ENCODE results near the gene SLC36A3.
"Not testable (repeated sequence)": the region's sequence is repeated elsewhere in the genome, so short reads cannot be mapped to it uniquely, and the experiment has no call there.

Gene SLC36A3

DNA sequence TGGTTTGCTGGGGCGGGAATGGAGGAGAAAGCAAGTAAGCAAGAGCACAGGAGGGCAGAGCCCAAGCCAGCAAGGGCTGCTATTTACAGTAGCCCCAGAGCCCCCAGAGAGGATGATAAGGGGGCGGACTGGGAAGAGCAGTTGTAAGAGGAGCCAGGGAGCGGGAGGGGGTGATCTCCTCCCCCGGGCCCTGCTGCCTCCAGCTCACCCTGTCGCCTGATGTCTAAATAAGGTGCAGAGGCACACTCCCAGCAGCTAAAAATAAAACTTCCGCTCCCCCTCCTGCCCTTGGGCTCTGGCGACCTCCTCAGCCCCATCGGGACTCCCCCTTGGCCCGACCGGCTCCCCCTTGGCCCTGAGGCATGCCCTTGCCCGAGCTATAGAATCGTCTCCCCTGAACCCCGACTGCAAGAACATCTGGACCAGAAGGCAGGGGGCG, 65.2 kb downstream of the SLC36A3 start:
- DNase-seq (ENCODE audit: low spot score) = no peak

DNA sequence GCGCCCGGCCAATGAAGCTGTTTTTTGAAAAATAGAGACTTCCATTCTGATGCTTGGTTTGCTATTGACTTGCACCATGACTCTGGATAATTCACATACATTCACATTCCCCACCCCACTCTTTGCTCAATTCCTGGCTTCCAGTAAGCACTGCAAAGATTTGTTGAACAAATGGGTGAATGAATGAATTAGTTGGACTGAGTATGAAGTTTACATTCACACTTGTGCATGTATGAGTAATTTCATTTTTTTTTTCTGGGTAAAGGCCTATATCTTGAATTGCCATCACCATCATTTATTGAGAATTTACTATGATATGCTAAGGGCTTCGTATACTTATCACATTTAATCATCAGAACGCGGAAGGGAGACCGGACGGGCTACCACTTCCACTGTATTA, 65.9 kb downstream of the SLC36A3 start:
- no peak for DNase-seq (ENCODE audit: low spot score)

DNA sequence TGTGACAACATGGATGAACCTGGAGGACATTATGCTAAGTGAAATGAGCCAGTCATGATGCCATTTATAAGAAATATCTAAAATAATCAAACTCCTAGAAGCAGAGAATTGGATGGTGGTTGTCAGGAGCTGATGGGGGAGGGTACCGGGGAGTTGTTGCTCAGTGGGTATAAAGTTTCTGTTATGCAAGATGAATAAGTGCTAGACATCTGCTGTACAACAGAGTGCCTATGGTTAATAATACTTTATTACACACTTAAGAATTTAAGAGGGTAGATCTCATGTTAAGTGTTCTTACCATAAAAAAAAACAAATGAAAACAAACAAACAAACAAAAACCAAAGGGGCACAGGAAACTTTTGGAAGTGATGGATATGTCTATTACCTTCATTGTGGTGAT, 66.7 kb downstream of the SLC36A3 start:
- DNase-seq (ENCODE audit: low spot score) = no peak

- DNase-seq (ENCODE audit: low spot score) = not testable (repeated sequence)
Observed at GRCh38 chr5:151235239-151235571, 68.4 kb downstream of the SLC36A3 start.

DNA sequence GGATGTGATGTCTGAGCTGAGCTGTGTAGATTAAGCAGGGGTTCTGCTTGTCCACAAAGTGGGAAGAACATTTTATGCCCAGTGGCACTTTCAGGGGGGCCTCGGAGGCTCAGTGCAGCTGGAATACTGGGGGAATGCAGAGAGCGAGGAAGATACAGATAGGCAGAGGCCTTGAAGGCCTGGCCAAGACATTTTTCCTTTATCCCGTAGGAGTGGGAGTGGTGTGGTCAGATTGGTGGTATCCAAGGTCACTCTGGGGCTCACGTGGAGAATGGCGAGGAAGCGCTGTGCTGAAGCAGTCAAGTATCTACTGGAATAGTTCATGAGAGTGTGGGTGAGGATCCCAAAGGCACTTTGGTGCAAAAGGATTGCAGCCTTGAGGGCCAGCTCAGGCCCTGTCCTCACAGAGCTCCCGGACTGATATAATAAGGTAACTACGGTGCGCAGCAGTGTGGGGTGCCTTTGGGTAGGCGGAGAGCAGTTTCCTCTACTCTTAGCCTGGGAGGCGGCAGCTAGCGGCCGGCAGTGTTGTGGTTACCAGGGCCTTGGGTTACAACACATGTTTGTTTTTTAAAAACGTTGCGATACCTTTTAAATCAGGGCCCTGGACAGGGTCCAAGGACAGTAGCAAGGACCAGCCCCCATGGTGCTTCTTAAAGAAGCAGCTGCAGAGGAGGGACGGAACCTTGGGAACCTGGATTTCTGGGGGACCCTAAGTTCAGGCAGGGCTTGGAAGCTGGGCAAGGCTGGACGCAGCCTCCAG, 68.9 kb downstream of the SLC36A3 start:
- DNase-seq (ENCODE audit: low spot score) = peak; percentile 41

DNA sequence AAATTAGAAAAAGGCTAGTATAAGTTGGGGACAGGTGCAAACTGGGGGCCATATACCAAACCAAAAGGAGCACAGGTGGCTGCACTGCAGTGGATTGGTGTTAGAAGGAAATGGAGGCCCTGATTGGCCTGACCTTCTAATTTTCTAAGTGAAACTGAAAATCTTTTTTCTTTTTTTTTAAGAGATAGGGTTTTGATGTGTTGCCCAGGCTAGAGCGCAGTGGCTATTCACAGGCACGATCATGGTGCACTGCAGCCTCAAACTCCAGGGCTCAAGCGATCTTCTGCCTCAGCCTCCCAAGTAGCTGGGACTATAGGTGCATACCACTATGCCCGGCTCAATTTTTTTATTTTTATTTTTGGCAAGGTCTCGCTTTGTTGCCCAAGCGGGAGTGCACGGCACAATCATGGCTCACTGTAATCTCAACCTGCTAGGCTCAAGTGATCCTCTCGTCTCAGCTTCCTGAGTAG, 69.9 kb downstream of the SLC36A3 start:
- no peak for DNase-seq (ENCODE audit: low spot score)

- DNase-seq (ENCODE audit: low spot score) = no peak
Observed at GRCh38 chr5:151231359-151231758, 72.2 kb downstream of the SLC36A3 start.

- no peak for DNase-seq (ENCODE audit: low spot score)
Observed at GRCh38 chr5:151230048-151230680, 73.4 kb downstream of the SLC36A3 start.

DNA sequence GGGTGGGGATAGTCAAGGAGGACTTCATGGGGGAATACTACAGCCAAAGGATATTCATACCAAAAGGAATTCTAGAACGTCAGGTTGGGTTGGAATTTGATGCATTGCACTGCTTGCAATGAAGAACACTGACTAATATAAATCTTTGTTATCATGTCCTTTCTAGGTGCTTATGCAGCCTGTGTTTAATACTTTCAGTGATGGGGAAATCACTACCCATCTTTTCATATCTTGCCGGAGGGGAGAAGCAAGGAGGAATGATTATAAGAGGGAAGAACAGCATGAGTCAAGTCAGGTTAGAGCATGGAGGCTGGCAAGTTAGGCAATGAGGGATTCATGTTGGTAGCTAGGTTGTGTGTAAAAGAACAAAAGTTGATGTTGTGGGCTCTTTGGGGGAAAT, 74.6 kb downstream of the SLC36A3 start:
- no peak for DNase-seq (ENCODE audit: low spot score)

- DNase-seq (ENCODE audit: low spot score) = no peak
Observed at GRCh38 chr5:151227918-151228447, 75.6 kb downstream of the SLC36A3 start.
